Skeletal muscle tissue (tissue), 2 donors: ENCODE data around the gene LURAP1L. TPM values are rescaled to one million over a fixed set of nuclear protein-coding genes. Genes with fewer than 3 reads are reported as not detected.

Source experiments
- small RNA-seq: library from RNA; depleted of rRNA; stranded (forward); fragments of <200 nt; gene quantifications from one replicate; pipeline ENCODE3, GENCODE V24; 2014
- total RNA-seq: library from RNA; depleted of rRNA; stranded (reverse); fragments of >200 nt; gene quantifications from one replicate; pipeline ENCODE4 v1.2.3, GENCODE V29; 2014

LURAP1L gene
- total RNA-seq, 1 donor from 2014 or later: 14.1 TPM

Small RNA genes within 50 kb of the gene (small RNA-seq; reads per million reads assigned to genes)
- not detected for gene RN7SL849P

Other genes starting within 250 kb of the LURAP1L start
- gene TYRP1, start 81.6 kb upstream of the LURAP1L start, total RNA-seq: not detected